Mesothelial cell of epicardium (in vitro differentiated cells): Measurements from ENCODE around the gene TENM4. TPM values are rescaled to one million over a fixed set of nuclear protein-coding genes. Genes with fewer than 3 reads are reported as not detected.

Experiments used
- DNase-seq, 2 experiments: peaks; one replicate each; pipeline ENCODE4 v3.0.0; 2021; ENCODE audit warnings: low spot score in 2 of 2; ENCODE audit not compliant: unreplicated experiment in 2 of 2
- H3K27ac Mint-ChIP-seq: 2 replicates; pipeline ENCODE4 v1.8.0; 2021; ENCODE audit warnings: mixed read lengths
- H3K27me3 Mint-ChIP-seq: 2 replicates; pipeline ENCODE4 v1.8.0; 2021; ENCODE audit warnings: low read depth, mixed read lengths
- H3K36me3 Mint-ChIP-seq: 2 replicates; pipeline ENCODE4 v1.8.0; 2021; ENCODE audit warnings: mixed read lengths
- H3K4me1 Mint-ChIP-seq: 2 replicates; pipeline ENCODE4 v1.8.0; 2021; ENCODE audit warnings: mixed read lengths
- H3K4me3 Mint-ChIP-seq: 2 replicates; pipeline ENCODE4 v1.8.0; 2021; ENCODE audit warnings: mild to moderate bottlenecking, moderate library complexity, mixed read lengths
- H3K9me3 Mint-ChIP-seq: 2 replicates; pipeline ENCODE4 v1.8.0; 2021; ENCODE audit warnings: mixed read lengths
- total RNA-seq: library from RNA; stranded (reverse); gene quantifications from 3 replicates; pipeline ENCODE4 v1.2.1, GENCODE V29; 2021
- TF ChIP-seq, protein P1 (sequence below): fragments of 200-600 bp; sonication (generic); IDR thresholded peaks from one replicate; pipeline ENCODE4 v1.5.0; 2021; ENCODE audit warnings: antibody characterized with exemption; ENCODE audit not compliant: unreplicated experiment

Gene TENM4
- total RNA-seq, 1 donor from 2014 or later = 187 TPM

DNA sequence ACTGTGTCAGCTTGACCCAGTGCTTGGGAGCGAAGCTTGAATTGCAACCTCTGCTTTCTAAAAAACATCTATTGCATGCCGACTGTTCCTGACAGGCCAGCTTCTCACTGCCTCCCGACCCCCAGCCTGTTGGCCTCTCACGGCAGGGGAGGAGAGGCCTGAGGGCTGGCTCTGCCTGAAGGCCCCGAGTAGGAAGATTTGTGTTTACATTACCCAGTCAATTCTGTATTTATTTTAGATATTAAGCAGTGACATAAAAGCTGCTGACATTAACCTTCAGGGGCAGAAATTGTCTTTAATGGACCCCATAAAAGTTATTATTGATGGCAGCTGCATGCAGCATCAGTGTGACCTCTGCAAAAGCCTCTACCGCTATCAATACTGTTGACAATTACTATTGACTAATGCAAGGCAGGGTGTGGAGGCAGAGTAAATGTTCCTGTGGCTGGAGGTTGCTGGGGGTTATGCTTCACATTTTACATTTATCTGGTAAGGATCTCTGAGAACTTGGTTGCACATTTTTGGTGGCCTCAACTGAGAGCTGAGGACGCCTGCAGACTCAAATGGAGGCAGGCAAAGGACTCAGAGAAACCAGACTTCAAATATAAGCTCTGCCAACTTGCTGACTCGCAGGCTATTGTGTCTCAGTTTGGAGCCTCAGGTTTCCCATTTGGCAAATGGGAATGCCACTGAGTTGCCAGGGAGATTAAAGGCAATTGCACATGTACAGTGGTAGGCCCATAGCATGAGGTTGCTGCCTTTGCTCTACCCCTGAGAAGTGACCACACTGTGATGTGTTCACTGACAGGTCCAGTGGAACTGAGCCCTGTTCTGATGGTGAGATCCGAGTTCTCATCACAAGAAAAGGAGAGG, 380.5 kb downstream of the TENM4 start:
- H3K4me1 Mint-ChIP-seq = peaks cover 63% of the 10 kb centered on the region
- no peak for DNase-seq
- no peak overlapping the region for H3K4me3 Mint-ChIP-seq
- peaks cover 3% of the 10 kb centered on the region for H3K36me3 Mint-ChIP-seq
- no peaks in the 10 kb centered on the region for H3K9me3 Mint-ChIP-seq
- TF ChIP-seq, protein P1, sequence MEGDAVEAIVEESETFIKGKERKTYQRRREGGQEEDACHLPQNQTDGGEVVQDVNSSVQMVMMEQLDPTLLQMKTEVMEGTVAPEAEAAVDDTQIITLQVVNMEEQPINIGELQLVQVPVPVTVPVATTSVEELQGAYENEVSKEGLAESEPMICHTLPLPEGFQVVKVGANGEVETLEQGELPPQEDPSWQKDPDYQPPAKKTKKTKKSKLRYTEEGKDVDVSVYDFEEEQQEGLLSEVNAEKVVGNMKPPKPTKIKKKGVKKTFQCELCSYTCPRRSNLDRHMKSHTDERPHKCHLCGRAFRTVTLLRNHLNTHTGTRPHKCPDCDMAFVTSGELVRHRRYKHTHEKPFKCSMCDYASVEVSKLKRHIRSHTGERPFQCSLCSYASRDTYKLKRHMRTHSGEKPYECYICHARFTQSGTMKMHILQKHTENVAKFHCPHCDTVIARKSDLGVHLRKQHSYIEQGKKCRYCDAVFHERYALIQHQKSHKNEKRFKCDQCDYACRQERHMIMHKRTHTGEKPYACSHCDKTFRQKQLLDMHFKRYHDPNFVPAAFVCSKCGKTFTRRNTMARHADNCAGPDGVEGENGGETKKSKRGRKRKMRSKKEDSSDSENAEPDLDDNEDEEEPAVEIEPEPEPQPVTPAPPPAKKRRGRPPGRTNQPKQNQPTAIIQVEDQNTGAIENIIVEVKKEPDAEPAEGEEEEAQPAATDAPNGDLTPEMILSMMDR = no peak
- H3K27me3 Mint-ChIP-seq = no peaks in the 10 kb centered on the region
- H3K27ac Mint-ChIP-seq = peak overlapping the region; percentile 90

DNA sequence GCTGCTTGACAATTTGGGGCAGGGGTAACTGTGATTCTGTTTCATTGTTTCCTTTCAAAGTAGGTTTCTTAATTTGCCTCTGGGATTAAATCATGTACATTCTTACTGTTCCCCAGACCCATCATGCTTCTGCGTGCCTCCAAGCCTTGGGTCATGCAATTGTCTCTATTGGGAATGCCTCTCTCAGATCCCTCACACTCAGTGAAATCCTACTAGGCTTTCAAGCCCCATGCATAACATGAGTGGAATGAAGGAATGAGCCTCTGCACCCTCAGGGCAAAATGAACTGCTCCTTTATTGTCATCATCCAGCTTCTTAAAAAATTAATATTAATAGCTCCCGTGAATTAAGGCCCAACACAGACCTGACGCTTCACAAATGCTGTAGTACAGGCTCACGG, 381.7 kb downstream of the TENM4 start:
- H3K4me1 Mint-ChIP-seq = peaks cover 63% of the 10 kb centered on the region
- H3K4me3 Mint-ChIP-seq = no peak overlapping the region
- H3K27ac Mint-ChIP-seq = peak overlapping the region; percentile 90
- no peaks in the 10 kb centered on the region for H3K27me3 Mint-ChIP-seq
- peaks cover 3% of the 10 kb centered on the region for H3K36me3 Mint-ChIP-seq
- TF ChIP-seq, protein P1 = no peak
- DNase-seq = no peak
- no peaks in the 10 kb centered on the region for H3K9me3 Mint-ChIP-seq

DNA sequence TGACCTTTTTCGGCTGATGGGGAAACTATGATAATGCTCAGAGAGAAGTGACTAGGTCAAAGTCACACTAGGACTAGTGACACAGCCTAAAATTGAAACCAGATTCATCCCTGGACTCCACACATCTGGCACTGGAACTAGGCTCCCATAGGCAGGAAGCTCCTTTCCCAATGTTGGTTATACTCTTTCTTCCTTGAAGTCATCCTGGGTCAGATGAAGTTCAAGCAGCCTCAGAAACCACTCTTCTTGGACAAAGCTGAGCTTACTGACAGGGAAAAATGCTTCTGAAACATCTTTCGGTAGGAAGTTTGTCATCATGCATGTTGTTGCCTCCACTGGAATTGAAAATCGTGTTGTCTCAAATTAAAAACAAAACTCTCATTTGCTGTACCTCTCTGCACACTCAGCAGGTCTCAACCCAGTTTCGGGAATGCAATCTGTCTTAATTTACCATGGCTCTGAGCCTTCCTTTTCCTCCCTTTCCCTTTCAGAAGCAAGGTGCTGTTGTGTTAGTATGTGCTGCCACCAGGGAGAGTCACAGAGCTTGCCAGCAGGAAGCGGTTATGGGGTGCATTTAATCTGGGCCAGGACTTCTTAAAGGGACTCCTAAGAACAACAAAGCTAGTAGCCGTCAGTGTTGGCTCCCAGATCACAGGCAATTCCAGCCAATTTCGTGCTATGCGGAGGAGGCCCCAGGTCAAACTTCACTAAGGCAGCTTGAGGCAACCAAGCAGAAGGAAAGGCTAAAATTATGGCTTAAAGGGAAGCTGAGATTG, 384.8 kb downstream of the TENM4 start:
- H3K9me3 Mint-ChIP-seq = no peaks in the 10 kb centered on the region
- peak overlapping the region; percentile 83 for H3K27ac Mint-ChIP-seq
- H3K36me3 Mint-ChIP-seq = peaks cover 6% of the 10 kb centered on the region
- H3K4me3 Mint-ChIP-seq = no peak overlapping the region
- TF ChIP-seq, protein P1 = no peak
- H3K27me3 Mint-ChIP-seq = no peaks in the 10 kb centered on the region
- peaks cover 64% of the 10 kb centered on the region for H3K4me1 Mint-ChIP-seq
- DNase-seq = no peak

DNA sequence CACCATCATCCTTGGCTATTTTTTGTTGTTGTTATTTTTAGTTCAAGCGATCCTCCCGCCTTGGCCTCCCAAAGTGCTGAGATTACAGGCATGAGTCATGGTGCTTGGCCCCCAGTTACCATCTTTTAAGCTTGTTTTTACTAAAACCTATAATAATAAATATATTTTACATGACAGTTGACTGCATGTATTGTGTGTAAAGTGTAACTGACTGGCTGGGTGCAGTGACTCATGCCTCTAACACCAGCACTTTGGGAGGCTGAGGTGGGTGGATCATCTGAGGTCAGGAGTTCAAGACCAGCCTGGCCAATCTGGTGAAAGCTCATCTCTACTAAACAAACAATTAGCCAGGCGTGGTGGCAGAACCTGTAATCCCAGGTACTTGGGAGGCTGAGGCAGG, 386.2 kb downstream of the TENM4 start:
- H3K36me3 Mint-ChIP-seq = peaks cover 8% of the 10 kb centered on the region
- H3K9me3 Mint-ChIP-seq = no peaks in the 10 kb centered on the region
- peak overlapping the region; percentile 38 for H3K27ac Mint-ChIP-seq
- no peak overlapping the region for H3K4me3 Mint-ChIP-seq
- DNase-seq = no peak
- H3K27me3 Mint-ChIP-seq = no peaks in the 10 kb centered on the region
- TF ChIP-seq, protein P1 = no peak
- H3K4me1 Mint-ChIP-seq = peaks cover 62% of the 10 kb centered on the region

DNA sequence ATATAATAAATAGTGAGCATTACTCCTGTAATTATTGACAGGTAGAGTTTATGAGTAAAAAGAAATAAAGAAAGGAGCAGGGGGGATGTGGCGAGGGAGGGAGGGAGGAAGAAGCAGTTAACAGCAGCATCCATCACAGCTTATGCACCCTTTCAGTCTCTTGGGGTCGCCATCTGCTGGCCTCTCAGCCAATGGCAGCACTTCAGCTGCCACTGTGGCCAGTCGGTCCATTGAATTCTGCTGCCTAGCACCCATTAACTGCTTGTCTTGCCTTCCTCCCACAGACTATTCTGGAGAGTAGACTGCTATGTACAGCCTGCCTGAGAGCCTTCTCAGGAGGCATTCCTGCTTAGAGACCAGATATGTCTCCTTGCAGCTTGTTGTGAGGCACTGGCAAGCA, 388.3 kb downstream of the TENM4 start:
- no peak overlapping the region for H3K4me3 Mint-ChIP-seq
- TF ChIP-seq, protein P1 = no peak
- DNase-seq = no peak
- no peaks in the 10 kb centered on the region for H3K27me3 Mint-ChIP-seq
- H3K36me3 Mint-ChIP-seq = peaks cover 8% of the 10 kb centered on the region
- peak overlapping the region; percentile 57 for H3K27ac Mint-ChIP-seq
- H3K9me3 Mint-ChIP-seq = no peaks in the 10 kb centered on the region
- H3K4me1 Mint-ChIP-seq = peaks cover 50% of the 10 kb centered on the region
